IMR-90 (cell line): ENCODE results near the gene TXNDC16.
A peak's percentile ranks its signal among the peaks of the same experiment; 100 is the strongest.

Experiments
- CEBPB ChIP-seq: IDR thresholded peaks from 2 replicates; pipeline ENCODE4 v1.6.1; 2012; ENCODE audit warnings: low read depth, low read length, improper control_type of control experiment
- CHD1 ChIP-seq: IDR thresholded peaks from 2 replicates; pipeline ENCODE4 v1.6.1; 2012; ENCODE audit warnings: low read depth, low read length, improper control_type of control experiment
- CTCF ChIP-seq: conservative IDR thresholded peaks from 2 replicates; pipeline ENCODE4 v1.5.1; 2012; ENCODE audit warnings: mild to moderate bottlenecking, low read depth, low read length, improper control_type of control experiment
- MAFK ChIP-seq: IDR thresholded peaks from 2 replicates; pipeline ENCODE4 v1.6.1; 2012; ENCODE audit warnings: low read depth, low read length, improper control_type of control experiment
- MAZ ChIP-seq: IDR thresholded peaks from 2 replicates; pipeline ENCODE4 v1.6.1; 2012; ENCODE audit warnings: low read depth, mild to moderate bottlenecking, low read length, improper control_type of control experiment, moderate library complexity, borderline replicate concordance
- MXI1 ChIP-seq: IDR thresholded peaks from 2 replicates; pipeline ENCODE4 v1.6.1; 2012; ENCODE audit warnings: low read depth, mild to moderate bottlenecking, low read length, moderate library complexity, borderline replicate concordance
- POLR2A ChIP-seq: IDR thresholded peaks from 2 replicates; pipeline ENCODE4 v1.6.1; 2012; ENCODE audit warnings: mild to moderate bottlenecking, low read depth, low read length
- RAD21 ChIP-seq: IDR thresholded peaks from 2 replicates; pipeline ENCODE4 v1.6.1; 2012; ENCODE audit warnings: low read length, improper control_type of control experiment
- RCOR1 ChIP-seq: IDR thresholded peaks from 2 replicates; pipeline ENCODE4 v1.6.1; 2012; ENCODE audit warnings: mild to moderate bottlenecking, low read length, improper control_type of control experiment; ENCODE audit not compliant: insufficient replicate concordance
- RFX5 ChIP-seq: IDR thresholded peaks from 2 replicates; pipeline ENCODE4 v1.8.0; 2012; ENCODE audit warnings: low read depth, mild to moderate bottlenecking, low read length, moderate library complexity
- SMC3 ChIP-seq: fragments of 150-350 bp; IDR thresholded peaks from 2 replicates; pipeline ENCODE4 v1.6.1; 2016; ENCODE audit warnings: low read depth, mild to moderate bottlenecking, antibody characterized with exemption, low read length, moderate library complexity
- USF2 ChIP-seq: fragments of 150-350 bp; IDR thresholded peaks from 2 replicates; pipeline ENCODE4 v1.6.1; 2017; ENCODE audit warnings: mild to moderate bottlenecking, antibody characterized with exemption, low read length, low read depth

- TF ChIP-seq CTCF, result no peak
- no peak for TF ChIP-seq RFX5
- no peak for TF ChIP-seq RAD21
- TF ChIP-seq USF2, result peak; percentile 70; the same call in 1 of the 2 replicates
- TF ChIP-seq SMC3, result no peak
- TF ChIP-seq POLR2A, result peak; percentile 32; the same call in 1 of the 2 replicates
- TF ChIP-seq MAZ, result peak; percentile 25; the same call in 1 of the 2 replicates
- TF ChIP-seq MAFK, result no peak
- no peak for TF ChIP-seq CEBPB
- peak; percentile 68 for TF ChIP-seq MXI1
- no peak for TF ChIP-seq RCOR1
- no peak for TF ChIP-seq CHD1
These were observed at the start of gene TXNDC16, which contains the start of gene GPR137C for GRCh38 chr14:52552063-52552988.
